Mucosa of descending colon (tissue), 3 donors: ENCODE results near the gene PEX14. TPM values are rescaled to one million over a fixed set of nuclear protein-coding genes. Genes with fewer than 3 reads are reported as not detected.

Experiments used
- ATAC-seq: fragments of 200-7000 bp; cut with Tn5 transposase; one replicate; pipeline ENCODE4 v1.9.1; 2020; ENCODE audit warnings: mild to moderate bottlenecking, moderate library complexity
- DNase-seq, 3 donors: peaks; one replicate each; pipeline ENCODE4 v3.0.0-alpha.2; 2020
- H3K36me3 ChIP-seq: fragments of 200-600 bp; one replicate; pipeline ENCODE4 v1.8.0; 2021; ENCODE audit warnings: low read depth, mild to moderate bottlenecking
- H3K4me1 ChIP-seq: fragments of 200-600 bp; one replicate; pipeline ENCODE4 v1.8.0; 2021; ENCODE audit warnings: low read depth, mild to moderate bottlenecking
- H3K4me3 ChIP-seq: fragments of 200-600 bp; one replicate; pipeline ENCODE4 v1.8.0; 2021; ENCODE audit warnings: mild to moderate bottlenecking
- H3K9me3 ChIP-seq: fragments of 200-600 bp; one replicate; pipeline ENCODE4 v1.8.0; 2021; ENCODE audit warnings: mild to moderate bottlenecking
- CTCF ChIP-seq: fragments of 200-600 bp; IDR thresholded peaks from one replicate; pipeline ENCODE4 v1.8.0; 2022; ENCODE audit warnings: antibody characterized with exemption, mild to moderate bottlenecking
- intact Hi-C, 2 donors: fragments of 100-400 bp; cut with DNase I in 1 of 2; cut with micrococcal nuclease in 1 of 2; formaldehyde crosslinking; loops; one replicate each; pipeline versions ENCODE4 v1.11.0 to v1.11.1; 2022; cut with DNase I, micrococcal nuclease
- total RNA-seq, 3 donors: library from RNA; stranded (reverse); fragmentation: NEBNext Ultra II Directional in 2 of 3; extraction: Animal tissue kit (Norgen Biotek cat#: 25700) in 2 of 3; gene quantifications; one replicate each; pipeline versions ENCODE4 v1.2.1 to v1.2.4, GENCODE V29; 2021 to 2023
- donor health status: DM: no; HTN: no; CAD: no; lungs with moderate emphysema.
- donor health status: DM: no; HTN: no; CAD: no.
- donor health status: DM: no; HTN: yes; CAD: no.

PEX14 gene
- total RNA-seq, 3 donors from 2014 or later = 18.9 to 23.8 (median 21.3) TPM

DNA sequence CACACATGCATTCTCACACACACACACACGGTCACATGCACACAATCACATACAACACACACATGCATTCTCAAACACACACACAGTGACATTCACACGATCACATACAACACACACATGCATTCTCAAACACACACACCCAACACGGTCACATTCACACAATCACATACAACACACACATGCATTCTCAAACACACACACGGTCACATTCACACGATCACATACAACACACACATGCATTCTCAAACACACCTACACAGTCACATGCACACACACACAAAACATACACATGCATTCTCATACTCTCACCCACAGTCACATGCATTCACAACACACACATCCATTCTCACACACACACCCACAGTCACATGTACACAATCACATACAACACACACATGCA is 186.7 kb downstream of the PEX14 start:
- no peak for DNase-seq
- no peaks in the 10 kb centered on the region for H3K9me3 ChIP-seq
- no peak for TF ChIP-seq CTCF
- no peaks in the 10 kb centered on the region for H3K36me3 ChIP-seq
- intact Hi-C loops = no loop called here
- no peak for ATAC-seq
- no peak overlapping the region for H3K4me3 ChIP-seq
- H3K4me1 ChIP-seq = no peaks in the 10 kb centered on the region

- intact Hi-C loops = no loop called here
- ATAC-seq = no peak
- no peak overlapping the region for H3K4me3 ChIP-seq
- H3K9me3 ChIP-seq = no peaks in the 10 kb centered on the region
- H3K36me3 ChIP-seq = no peaks in the 10 kb centered on the region
- H3K4me1 ChIP-seq = no peaks in the 10 kb centered on the region
- TF ChIP-seq CTCF = no peak
- DNase-seq = no peak
Measured at GRCh38 chr1:10662090-10662688, 187.4 kb downstream of the PEX14 start.

- ATAC-seq (no peak), DNase-seq (no peak)
- intact Hi-C loops = no loop called here
- H3K4me3 ChIP-seq = no peak overlapping the region
- TF ChIP-seq CTCF = no peak
- no peaks in the 10 kb centered on the region for H3K4me1 ChIP-seq
- H3K36me3 ChIP-seq = no peaks in the 10 kb centered on the region
- H3K9me3 ChIP-seq = no peaks in the 10 kb centered on the region
Measured at GRCh38 chr1:10662824-10663677, 188.3 kb downstream of the PEX14 start.

- H3K9me3 ChIP-seq = no peaks in the 10 kb centered on the region
- DNase-seq (no peak), ATAC-seq (peak; percentile 17)
- no peaks in the 10 kb centered on the region for H3K4me1 ChIP-seq
- intact Hi-C loops = no loop called here
- no peak for TF ChIP-seq CTCF
- no peak overlapping the region for H3K4me3 ChIP-seq
- no peaks in the 10 kb centered on the region for H3K36me3 ChIP-seq
Measured at GRCh38 chr1:10663678-10664035, 188.9 kb downstream of the PEX14 start.

DNA sequence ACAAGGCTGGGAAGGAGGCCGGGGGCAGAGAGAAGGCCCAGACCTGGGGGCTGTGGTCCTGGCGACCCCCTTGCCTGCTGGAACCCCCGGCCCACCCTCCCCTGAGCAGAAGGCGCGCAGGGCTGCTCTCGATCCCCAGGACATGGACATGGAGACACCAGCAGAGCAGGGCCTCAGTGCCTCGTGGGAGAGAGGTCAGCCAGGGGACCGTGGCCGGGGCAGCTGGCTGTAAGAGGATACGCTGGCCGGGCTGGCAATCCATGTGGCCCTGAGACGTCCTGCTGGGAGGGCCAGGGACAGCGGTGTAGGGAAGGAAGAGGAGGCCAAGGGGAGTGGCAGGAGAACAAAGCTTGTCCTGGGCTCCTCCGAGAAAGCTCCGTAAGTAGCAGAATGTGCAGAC is 189.5 kb downstream of the PEX14 start:
- H3K4me3 ChIP-seq = no peak overlapping the region
- intact Hi-C loops = no loop called here

More for the DNA sequence above, 189.5 kb downstream of the PEX14 start:
- peaks cover 3% of the 10 kb centered on the region for H3K4me1 ChIP-seq
- no peaks in the 10 kb centered on the region for H3K36me3 ChIP-seq
- no peak for ATAC-seq
- H3K9me3 ChIP-seq = no peaks in the 10 kb centered on the region
- no peak for DNase-seq
- TF ChIP-seq CTCF = no peak
